Naive thymus-derived CD4-positive, alpha-beta T cell (primary cell): ENCODE results near the gene FLCN. TPM values are rescaled to one million over a fixed set of nuclear protein-coding genes. Genes with fewer than 3 reads are reported as not detected.

Experiments used
- ATAC-seq: fragments of 150-1000 bp; cut with Tn5 transposase; 2 replicates; pipeline ENCODE4 v1.10.0; 2021; ENCODE audit warnings: mild to moderate bottlenecking, moderate library complexity
- CTCF ChIA-PET: fragments of 350-600 bp; sonication (Branson Sonifier 250); formaldehyde crosslinking; loops from one replicate; lab custom pipeline; 2021; ENCODE audit warnings: antibody characterized with exemption; lab: Charles Lee
- POLR2A ChIA-PET: fragments of 350-600 bp; sonication (Branson Sonifier 250); formaldehyde crosslinking; loops from one replicate; lab custom pipeline; 2021; ENCODE audit warnings: antibody characterized with exemption, inconsistent platforms; lab: Charles Lee
- DNase-seq, 9 donors: peaks; one replicate each; pipeline versions ENCODE4 v3.0.0 to v3.0.0-alpha.2; 2020 to 2022; ENCODE audit warnings: mixed read lengths in 1 of 9
- H3K27ac ChIP-seq: one replicate; pipeline ENCODE4 v1.7.0; 2013; ENCODE audit warnings: mild to moderate bottlenecking, low read depth, low read length, moderate library complexity
- H3K27me3 ChIP-seq, 2 donors: one replicate each; pipeline ENCODE4 v1.7.0; 2013; ENCODE audit warnings: low read length in 2 of 2, mild to moderate bottlenecking in 2 of 2, moderate library complexity in 2 of 2; ENCODE audit not compliant: control insufficient read depth in 2 of 2, insufficient read depth in 2 of 2
- H3K36me3 ChIP-seq, 3 experiments: 1 replicate in 2 of 3; 2 replicates in 1 of 3; pipeline ENCODE4 v1.7.0; 2013; ENCODE audit warnings: low read length in 3 of 3, mild to moderate bottlenecking in 3 of 3, moderate library complexity in 1 of 3; ENCODE audit not compliant: insufficient read depth in 3 of 3, control insufficient read depth in 2 of 3
- H3K4me1 ChIP-seq, 2 donors: one replicate each; pipeline ENCODE4 v1.7.0; 2013; ENCODE audit warnings: low read length in 2 of 2, mild to moderate bottlenecking in 2 of 2, moderate library complexity in 1 of 2; ENCODE audit not compliant: control insufficient read depth in 2 of 2, insufficient read depth in 2 of 2
- H3K4me3 ChIP-seq: 2 replicates; pipeline ENCODE4 v1.7.0; 2013; ENCODE audit warnings: mild to moderate bottlenecking, low read length
- H3K9me3 ChIP-seq, 3 experiments: 1 replicate in 2 of 3; 2 replicates in 1 of 3; pipeline ENCODE4 v1.7.0; 2013; ENCODE audit warnings: low read length in 3 of 3; ENCODE audit not compliant: control insufficient read depth in 2 of 3
- H3K27ac Mint-ChIP-seq, 9 donors: one replicate each; pipeline ENCODE4 v1.8.0; 2020 to 2022; ENCODE audit warnings: mixed read lengths in 9 of 9, mild to moderate bottlenecking in 8 of 9, moderate library complexity in 5 of 9, inconsistent platforms in 2 of 9
- H3K27me3 Mint-ChIP-seq, 5 donors: one replicate each; pipeline ENCODE4 v1.8.0; 2021 to 2022; ENCODE audit warnings: mixed read lengths in 5 of 5, mild to moderate bottlenecking in 1 of 5
- H3K36me3 Mint-ChIP-seq, 5 donors: one replicate each; pipeline ENCODE4 v1.8.0; 2020 to 2022; ENCODE audit warnings: mixed read lengths in 5 of 5, mild to moderate bottlenecking in 3 of 5, inconsistent platforms in 1 of 5
- H3K4me1 Mint-ChIP-seq, 7 donors: one replicate each; pipeline ENCODE4 v1.8.0; 2020 to 2022; ENCODE audit warnings: mixed read lengths in 7 of 7, mild to moderate bottlenecking in 3 of 7, inconsistent platforms in 1 of 7
- H3K4me3 Mint-ChIP-seq, 10 donors: one replicate each; pipeline ENCODE4 v1.8.0; 2020 to 2022; ENCODE audit warnings: mild to moderate bottlenecking in 10 of 10, mixed read lengths in 10 of 10, moderate library complexity in 6 of 10, inconsistent platforms in 2 of 10
- H3K9me3 Mint-ChIP-seq, 11 donors: one replicate each; pipeline ENCODE4 v1.8.0; 2020 to 2022; ENCODE audit warnings: mixed read lengths in 11 of 11, mild to moderate bottlenecking in 4 of 11, inconsistent platforms in 1 of 11, moderate library complexity in 1 of 11
- intact Hi-C, 2 donors: fragments of 100-400 bp; cut with micrococcal nuclease; formaldehyde crosslinking; loops; one replicate each; pipeline ENCODE4 v1.15.1; 2023
- polyA plus RNA-seq, 2 donors: library from polyadenylated mRNA; unstranded; fragments of 300-500 nt; fragmentation: Illumina TruSeq; gene quantifications; one replicate each; pipeline ENCODE4 v1.2.3, GENCODE V29; 2021
- total RNA-seq, 6 experiments: library from RNA in 5 of 6; stranded (reverse) in 5 of 6; gene quantifications; 1 replicate in 5 of 6; 2 replicates in 1 of 6; pipeline ENCODE4 v1.2.3 and lab custom pipeline; 2021 to 2026

The FLCN gene
- total and polyA plus RNA-seq, 7 experiments from 2014 or later = 4.7 to 94.7 (median 44.2) TPM

DNA sequence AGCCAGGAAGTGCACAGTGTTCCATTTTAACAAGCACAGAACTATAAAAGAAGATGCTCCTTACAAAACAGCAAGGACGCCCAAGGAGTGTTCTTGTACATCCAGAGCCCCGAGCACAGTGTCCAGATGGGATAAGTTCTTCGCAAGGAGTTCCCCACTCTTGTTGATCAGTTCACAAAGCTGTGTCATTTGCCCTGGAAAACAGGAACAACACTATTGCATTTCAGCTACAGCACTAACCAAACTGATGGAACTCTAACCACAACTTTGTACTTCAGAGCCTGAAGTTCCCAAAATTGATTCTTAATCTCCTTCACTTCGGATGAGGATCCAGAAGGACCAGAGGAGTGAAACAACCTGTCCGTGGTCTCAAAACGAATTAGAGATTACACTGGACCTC, 39.0 kb upstream of the FLCN start:
- DNase-seq (no peak), ATAC-seq (no peak)
- H3K9me3 ChIP-seq = no peaks in the 10 kb centered on the region
- ChIA-PET POLR2A (interaction anchor here (0.6 kb wide), 1 partner anchor 9 kb away, joined by 5 read pairs; no protein-coding TSS in a partner anchor), CTCF (interaction anchor here (1.2 kb wide), 1 partner anchor 235 kb away, joined by 3 read pairs; no protein-coding TSS in a partner anchor)
- intact Hi-C loops = no loop called here
- H3K4me1 ChIP-seq = peaks cover 12 to 17% of the 10 kb centered on the region in 2 donors
- no peak overlapping the region for H3K27ac ChIP-seq
- H3K4me1 Mint-ChIP-seq = peaks cover 13 to 50% (median 33%) of the 10 kb centered on the region in 7 donors
- peaks cover 0 to 42% (median 0%) of the 10 kb centered on the region in 3 experiments for H3K36me3 ChIP-seq
- no peaks in the 10 kb centered on the region for H3K27me3 ChIP-seq
- H3K4me3 ChIP-seq = no peak overlapping the region
- peaks cover 0 to 13% (median 4%) of the 10 kb centered on the region in 5 donors for H3K36me3 Mint-ChIP-seq
- H3K9me3 Mint-ChIP-seq = no peaks in the 10 kb centered on the region
- H3K27ac Mint-ChIP-seq = no peak overlapping the region
- no peak overlapping the region for H3K4me3 Mint-ChIP-seq
- no peaks in the 10 kb centered on the region for H3K27me3 Mint-ChIP-seq

- peak in 2 of 9 donors; percentile 10 to 13 for DNase-seq
- H3K4me1 ChIP-seq = no peaks in the 10 kb centered on the region
- H3K4me1 Mint-ChIP-seq = peaks cover 0 to 12% (median 6%) of the 10 kb centered on the region in 7 donors
- H3K36me3 ChIP-seq = peaks cover 0 to 77% (median 12%) of the 10 kb centered on the region in 3 experiments
- no peak for ATAC-seq
- no peak overlapping the region for H3K27ac ChIP-seq
- H3K36me3 Mint-ChIP-seq = peaks cover 0 to 27% (median 14%) of the 10 kb centered on the region in 5 donors
- no peaks in the 10 kb centered on the region for H3K27me3 Mint-ChIP-seq
- intact Hi-C loops = loop anchor here (1.0 to 5.0 kb wide), 2 partner anchors 42 to 43 kb away; no protein-coding TSS in a partner anchor
- ChIA-PET POLR2A (no interaction called here), CTCF (interaction anchor here (0.7 to 1.0 kb wide), 5 partner anchors 11 to 62 kb away, joined by 3 to 6 read pairs (median 3); partner anchors contain the start of gene COPS3)
- H3K9me3 Mint-ChIP-seq = no peaks in the 10 kb centered on the region
- no peaks in the 10 kb centered on the region for H3K27me3 ChIP-seq
- H3K27ac Mint-ChIP-seq = no peak overlapping the region
- H3K9me3 ChIP-seq = no peaks in the 10 kb centered on the region
- no peak overlapping the region for H3K4me3 Mint-ChIP-seq
- no peak overlapping the region for H3K4me3 ChIP-seq
These were observed 33.2 kb upstream of the FLCN start for GRCh38 chr17:17269926-17270773.

GRCh38 chr17:17264430-17264829, 27.5 kb upstream of the FLCN start:
- DNase-seq (no peak), ATAC-seq (no peak)
- ChIA-PET POLR2A (interaction anchor here (0.7 kb wide), 1 partner anchor 24 kb away, joined by 3 read pairs; no protein-coding TSS in a partner anchor), CTCF (interaction anchor here (0.7 to 1.5 kb wide), 2 partner anchors 9 to 77 kb away, joined by 3 read pairs; no protein-coding TSS in a partner anchor)
- no peaks in the 10 kb centered on the region for H3K9me3 ChIP-seq
- no peak overlapping the region for H3K4me3 Mint-ChIP-seq
- H3K27me3 Mint-ChIP-seq = no peaks in the 10 kb centered on the region
- no peak overlapping the region for H3K27ac ChIP-seq
- H3K4me3 ChIP-seq = no peak overlapping the region
- no peaks in the 10 kb centered on the region for H3K4me1 ChIP-seq
- H3K36me3 Mint-ChIP-seq = peaks cover 0 to 37% (median 18%) of the 10 kb centered on the region in 5 donors
- peaks cover 0 to 4% (median 0%) of the 10 kb centered on the region in 7 donors for H3K4me1 Mint-ChIP-seq
- H3K36me3 ChIP-seq = peaks cover 20 to 71% (median 23%) of the 10 kb centered on the region in 3 experiments
- H3K27ac Mint-ChIP-seq = no peak overlapping the region
- H3K27me3 ChIP-seq = no peaks in the 10 kb centered on the region
- no peaks in the 10 kb centered on the region for H3K9me3 Mint-ChIP-seq
- intact Hi-C loops = no loop called here

DNA sequence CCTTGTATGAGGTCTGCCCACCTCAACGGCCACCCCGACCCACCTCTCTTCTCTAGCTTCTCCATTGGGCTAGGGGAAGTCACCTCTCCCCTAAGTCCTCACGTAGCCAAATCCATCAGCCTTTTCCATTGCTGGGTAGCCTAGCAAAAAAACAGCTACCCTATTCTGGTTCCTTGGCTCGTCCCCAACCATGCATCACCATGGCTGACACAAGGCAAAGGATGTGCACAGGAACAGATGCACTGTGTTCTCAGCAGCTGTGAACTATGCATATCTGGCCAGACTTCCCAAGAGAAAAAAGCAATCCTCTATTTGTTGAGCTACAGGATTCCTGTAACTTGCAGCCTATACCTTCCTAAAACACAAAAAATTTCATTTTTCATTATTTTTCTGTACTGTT, 22.0 kb upstream of the FLCN start:
- no peak overlapping the region for H3K4me3 Mint-ChIP-seq
- H3K27ac ChIP-seq = no peak overlapping the region
- ChIA-PET POLR2A (interaction anchor here (1.4 kb wide), 1 partner anchor 22 kb away, joined by 3 read pairs; the partner anchor contains the start of gene COPS3), CTCF (interaction anchor here (0.7 kb wide), 1 partner anchor 277 kb away, joined by 3 read pairs; no protein-coding TSS in a partner anchor)
- ATAC-seq = no peak
- no peaks in the 10 kb centered on the region for H3K27me3 ChIP-seq
- H3K27ac Mint-ChIP-seq = peak overlapping the region in 3 of 9 donors; percentile 32 to 85 (median 60)
- H3K4me1 ChIP-seq = no peaks in the 10 kb centered on the region
- intact Hi-C loops = no loop called here
- peaks cover 0 to 2% (median 0%) of the 10 kb centered on the region in 11 donors for H3K9me3 Mint-ChIP-seq
- no peaks in the 10 kb centered on the region for H3K4me1 Mint-ChIP-seq
- no peak overlapping the region for H3K4me3 ChIP-seq
- no peaks in the 10 kb centered on the region for H3K27me3 Mint-ChIP-seq
- H3K9me3 ChIP-seq = no peaks in the 10 kb centered on the region
- peaks cover 0 to 53% (median 26%) of the 10 kb centered on the region in 5 donors for H3K36me3 Mint-ChIP-seq
- no peak for DNase-seq
- H3K36me3 ChIP-seq = peaks cover 11 to 71% (median 15%) of the 10 kb centered on the region in 3 experiments

GRCh38 chr17:17258011-17258410, 21.0 kb upstream of the FLCN start:
- H3K27ac Mint-ChIP-seq = peak overlapping the region in 2 of 9 donors; percentile 38 to 65
- POLR2A ChIA-PET = interaction anchor here (1.4 kb wide), 1 partner anchor 23 kb away, joined by 3 read pairs; the partner anchor contains the start of gene COPS3
- H3K27me3 Mint-ChIP-seq = no peaks in the 10 kb centered on the region
- H3K4me1 Mint-ChIP-seq = peaks cover 0 to 5% (median 0%) of the 10 kb centered on the region in 7 donors
- no peak for DNase-seq
- no peak for ATAC-seq
- Histone ChIP-seq H3K4me1 (peaks cover 0 to 3% of the 10 kb centered on the region in 2 donors), H3K9me3 (no peaks in the 10 kb centered on the region), H3K36me3 (peaks cover 11 to 76% (median 12%) of the 10 kb centered on the region in 3 experiments), H3K4me3 (no peak overlapping the region), H3K27me3 (no peaks in the 10 kb centered on the region), H3K27ac (no peak overlapping the region)
- peaks cover 0 to 54% (median 31%) of the 10 kb centered on the region in 5 donors for H3K36me3 Mint-ChIP-seq
- intact Hi-C loops = no loop called here
- no peak overlapping the region for H3K4me3 Mint-ChIP-seq
- CTCF ChIA-PET = no interaction called here
- H3K9me3 Mint-ChIP-seq = peaks cover 0 to 2% (median 0%) of the 10 kb centered on the region in 11 donors

DNA sequence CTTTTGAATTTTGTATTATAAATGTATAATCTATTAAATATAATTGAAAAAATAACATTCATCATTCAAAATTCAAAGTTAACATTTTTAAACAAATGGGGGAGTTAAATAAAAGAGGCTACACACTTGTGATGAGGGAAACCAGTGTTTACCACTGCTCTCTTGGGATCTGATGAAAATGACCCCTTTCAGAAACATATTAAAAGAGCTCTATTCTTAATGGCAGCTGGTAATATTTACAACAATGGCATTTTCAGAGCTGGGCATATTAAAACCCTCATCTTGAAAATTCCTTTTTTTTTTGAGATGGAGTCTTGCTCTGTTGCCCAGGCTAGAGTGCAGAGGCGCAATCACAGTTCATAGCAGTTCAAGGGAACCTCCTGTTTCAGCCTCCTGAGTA, 19.3 kb upstream of the FLCN start:
- ChIA-PET CTCF (interaction anchor here (0.6 to 0.7 kb wide), 2 partner anchors 101 to 301 kb away, joined by 3 to 4 read pairs; no protein-coding TSS in a partner anchor), POLR2A (interaction anchor here (0.6 kb wide), 1 partner anchor 19 kb away, joined by 3 read pairs; the partner anchor contains the start of gene FLCN)
- peaks cover 0 to 2% (median 0%) of the 10 kb centered on the region in 11 donors for H3K9me3 Mint-ChIP-seq
- H3K4me3 ChIP-seq = no peak overlapping the region
- peak overlapping the region in 1 of 9 donors; percentile 43 for H3K27ac Mint-ChIP-seq
- peaks cover 0 to 3% of the 10 kb centered on the region in 2 donors for H3K4me1 ChIP-seq
- H3K9me3 ChIP-seq = no peaks in the 10 kb centered on the region
- intact Hi-C loops = no loop called here
- DNase-seq (no peak), ATAC-seq (no peak)
- no peak overlapping the region for H3K27ac ChIP-seq
- peaks cover 6 to 84% (median 7%) of the 10 kb centered on the region in 3 experiments for H3K36me3 ChIP-seq
- H3K27me3 ChIP-seq = no peaks in the 10 kb centered on the region
- no peak overlapping the region for H3K4me3 Mint-ChIP-seq
- no peaks in the 10 kb centered on the region for H3K27me3 Mint-ChIP-seq
- peaks cover 0 to 54% (median 31%) of the 10 kb centered on the region in 5 donors for H3K36me3 Mint-ChIP-seq
- H3K4me1 Mint-ChIP-seq = peaks cover 0 to 5% (median 0%) of the 10 kb centered on the region in 7 donors
